H1 (cell line): Measurements from ENCODE around the gene MEGF9. TPM values are rescaled to one million over a fixed set of nuclear protein-coding genes. Genes with fewer than 3 reads are reported as not detected.

Experiments used
- CTCF ChIA-PET: fragments of 300-600 bp; sonication (Branson Sonifier 250); formaldehyde crosslinking; loops from one replicate; lab custom pipeline; 2021; ENCODE audit not compliant: partially characterized antibody; lab: Charles Lee
- POLR2A ChIA-PET: fragments of 300-600 bp; sonication (Branson Sonifier 250); formaldehyde crosslinking; loops from one replicate; lab custom pipeline; 2021; ENCODE audit warnings: inconsistent platforms; ENCODE audit not compliant: partially characterized antibody; lab: Charles Lee
- DNase-seq, 2 experiments: peaks; one replicate each; pipeline versions ENCODE4 v3.0.0 to v3.0.0-alpha.2; 2010 to 2022; ENCODE audit warnings: low spot score in 2 of 2, low read depth in 1 of 2, mixed read lengths in 1 of 2
- FAIRE-seq: peaks from 2 replicates; lab custom pipeline; 2011; peaks lifted over from hg19 to GRCh38; lab: Jason Lieb, UNC
- H2AFZ ChIP-seq: 2 replicates; pipeline ENCODE4 v1.8.1; 2012; ENCODE audit warnings: low read length, inconsistent platforms
- H2AK5ac ChIP-seq: 2 replicates; pipeline ENCODE4 v1.6.1; 2013; ENCODE audit warnings: low read depth, low read length
- H2BK120ac ChIP-seq: replicated peaks from 2 replicates; pipeline ENCODE3; 2013; ENCODE audit warnings: low read depth, low read length, inconsistent platforms
- H2BK12ac ChIP-seq: 2 replicates; pipeline ENCODE4 v1.6.1; 2013; ENCODE audit warnings: low read depth, low read length
- H2BK15ac ChIP-seq: 2 replicates; pipeline ENCODE4 v1.6.1; 2013; ENCODE audit warnings: low read length
- H2BK20ac ChIP-seq: 2 replicates; pipeline ENCODE4 v1.6.1; 2013; ENCODE audit warnings: low read length
- H2BK5ac ChIP-seq: 2 replicates; pipeline ENCODE4 v1.6.1; 2013; ENCODE audit warnings: low read depth, low read length
- H3K14ac ChIP-seq: 2 replicates; pipeline ENCODE4 v1.6.1; 2013; ENCODE audit warnings: inconsistent platforms; ENCODE audit not compliant: insufficient read length
- H3K18ac ChIP-seq: 2 replicates; pipeline ENCODE4 v1.6.1; 2013; ENCODE audit warnings: low read length; ENCODE audit errors: extremely low read depth
- H3K23ac ChIP-seq: 2 replicates; pipeline ENCODE4 v1.6.1; 2013; ENCODE audit warnings: inconsistent platforms; ENCODE audit not compliant: insufficient read length
- H3K23me2 ChIP-seq: 2 replicates; pipeline ENCODE4 v1.6.1; 2013; ENCODE audit warnings: low read depth, low read length
- H3K27ac ChIP-seq: 2 replicates; pipeline ENCODE4 v1.6.1; 2011; ENCODE audit warnings: low read depth, low read length, inconsistent platforms
- H3K27me3 ChIP-seq, 4 experiments: replicated peaks in 1 of 4; 1 replicate in 1 of 4; 2 replicates in 3 of 4; pipeline versions ENCODE4 v1.6.1 to v1.8.1; 2011 to 2013; ENCODE audit warnings: low read length in 3 of 4, mild to moderate bottlenecking in 3 of 4, inconsistent platforms in 2 of 4, mixed read lengths in 2 of 4, moderate library complexity in 1 of 4; ENCODE audit not compliant: control insufficient read depth in 3 of 4, insufficient read depth in 3 of 4; ENCODE audit errors: extremely low read depth in 1 of 4
- H3K36me3 ChIP-seq, 4 experiments: 2 replicates each; pipeline versions ENCODE4 v1.6.1 to v1.8.1; 2011 to 2013; ENCODE audit warnings: mild to moderate bottlenecking in 4 of 4, low read length in 3 of 4, moderate library complexity in 2 of 4, control low read depth in 1 of 4, inconsistent platforms in 1 of 4; ENCODE audit not compliant: insufficient read depth in 4 of 4, control insufficient read depth in 2 of 4
- H3K4ac ChIP-seq: replicated peaks from 2 replicates; pipeline ENCODE3; 2013; ENCODE audit warnings: low read length, low read depth, mixed read lengths, inconsistent platforms; ENCODE audit not compliant: insufficient read length
- H3K4me1 ChIP-seq, 4 experiments: replicated peaks in 1 of 4; 1 replicate in 1 of 4; 2 replicates in 3 of 4; pipeline versions ENCODE4 v1.6.1 to v1.8.1; 2011 to 2013; ENCODE audit warnings: low read length in 3 of 4, inconsistent platforms in 2 of 4, mixed read lengths in 1 of 4; ENCODE audit not compliant: insufficient read depth in 4 of 4, control insufficient read depth in 3 of 4
- H3K4me2 ChIP-seq, 2 experiments: 2 replicates each; pipeline versions ENCODE4 v1.6.1 to v1.8.1; 2011 to 2013; ENCODE audit warnings: low read depth in 2 of 2, low read length in 2 of 2, control low read depth in 1 of 2, inconsistent platforms in 1 of 2, mild to moderate bottlenecking in 1 of 2; ENCODE audit not compliant: insufficient read depth in 1 of 2
- H3K4me3 ChIP-seq, 4 experiments: fragments of 200-600, 300-600 bp in 1 of 4; sonication (generic), shearing (Covaris generic), sonication (Bioruptor Twin) in 1 of 4; 2 replicates each; pipeline versions ENCODE4 v1.5.1 to v1.8.1; 2011 to 2016; ENCODE audit warnings: low read length in 4 of 4, low read depth in 3 of 4, control low read depth in 2 of 4, inconsistent platforms in 2 of 4, mild to moderate bottlenecking in 2 of 4, mixed read lengths in 1 of 4, moderate library complexity in 1 of 4; ENCODE audit not compliant: insufficient read depth in 2 of 4; ENCODE audit errors: extremely low read depth in 1 of 4
- H3K56ac ChIP-seq: replicated peaks from 2 replicates; pipeline ENCODE3; 2013; ENCODE audit warnings: low read depth, mild to moderate bottlenecking, mixed read lengths, low read length, inconsistent platforms; ENCODE audit not compliant: insufficient read length
- H3K79me1 ChIP-seq: 2 replicates; pipeline ENCODE4 v1.6.1; 2013; ENCODE audit warnings: low read depth, low read length, control low read depth
- H3K79me2 ChIP-seq, 2 experiments: 2 replicates each; pipeline versions ENCODE4 v1.6.1 to v1.8.1; 2012 to 2013; ENCODE audit warnings: low read length in 2 of 2, mild to moderate bottlenecking in 2 of 2, inconsistent platforms in 1 of 2; ENCODE audit not compliant: insufficient read depth in 2 of 2, control insufficient read depth in 1 of 2
- H3K9ac ChIP-seq, 4 experiments: replicated peaks in 1 of 4; 1 replicate in 1 of 4; 2 replicates in 3 of 4; pipeline versions ENCODE4 v1.6.1 to v1.8.1; 2011 to 2013; ENCODE audit warnings: low read depth in 3 of 4, low read length in 3 of 4, control low read depth in 2 of 4, mild to moderate bottlenecking in 2 of 4, moderate library complexity in 2 of 4, inconsistent platforms in 1 of 4; ENCODE audit errors: extremely low read depth in 1 of 4
- H3K9me3 ChIP-seq, 2 experiments: 2 replicates each; pipeline versions ENCODE4 v1.6.1 to v1.8.1; 2012 to 2013; ENCODE audit warnings: mild to moderate bottlenecking in 2 of 2, moderate library complexity in 2 of 2, control low read depth in 1 of 2, inconsistent platforms in 1 of 2, low read depth in 1 of 2, low read length in 1 of 2, mixed read lengths in 1 of 2; ENCODE audit not compliant: insufficient read depth in 2 of 2
- H4K20me1 ChIP-seq, 2 experiments: replicated peaks in 1 of 2; 2 replicates each; pipeline versions ENCODE3 to v1.8.1; 2011 to 2013; ENCODE audit warnings: inconsistent platforms in 2 of 2, low read length in 2 of 2, mild to moderate bottlenecking in 1 of 2; ENCODE audit not compliant: insufficient read depth in 2 of 2, control insufficient read depth in 1 of 2
- H4K5ac ChIP-seq: 2 replicates; pipeline ENCODE4 v1.6.1; 2013; ENCODE audit warnings: low read length, low read depth, mixed read lengths, inconsistent platforms; ENCODE audit not compliant: insufficient read length
- H4K8ac ChIP-seq: 2 replicates; pipeline ENCODE4 v1.8.0; 2013; ENCODE audit warnings: mild to moderate bottlenecking, moderate library complexity, low read length, inconsistent platforms; ENCODE audit not compliant: insufficient read depth; ENCODE audit errors: extremely low read depth
- H4K91ac ChIP-seq: replicated peaks from 2 replicates; pipeline ENCODE3; 2013; ENCODE audit warnings: low read length, mixed read lengths, inconsistent platforms; ENCODE audit not compliant: insufficient read length
- ATF2 ChIP-seq: IDR thresholded peaks from 2 replicates; pipeline ENCODE4 v1.6.1; 2012; ENCODE audit warnings: low read length, inconsistent platforms
- BACH1 ChIP-seq: IDR thresholded peaks from 2 replicates; pipeline ENCODE4 v1.6.1; 2012; ENCODE audit warnings: low read length, improper control_type of control experiment
- HDAC2 ChIP-seq, 2 experiments: fragments of 300-600 bp in 1 of 2; sonication (generic) in 1 of 2; IDR thresholded peaks; 2 replicates each; pipeline ENCODE4 v1.6.1; 2011 to 2012; ENCODE audit warnings: low read depth in 2 of 2, low read length in 2 of 2, mild to moderate bottlenecking in 2 of 2, moderate library complexity in 2 of 2, borderline replicate concordance in 1 of 2, inconsistent platforms in 1 of 2
- HDAC6 ChIP-seq: IDR thresholded peaks from one replicate; pipeline ENCODE4 v1.7.1; 2012; ENCODE audit warnings: low read depth, mild to moderate bottlenecking, inconsistent platforms, low read length, moderate library complexity
- KDM4A ChIP-seq: IDR thresholded peaks from one replicate; pipeline ENCODE4 v1.7.1; 2012; ENCODE audit warnings: low read depth, mild to moderate bottlenecking, moderate library complexity, low read length, inconsistent platforms; ENCODE audit not compliant: severe bottlenecking
- POU5F1 ChIP-seq: IDR thresholded peaks from 2 replicates; pipeline ENCODE4 v1.6.1; 2011; ENCODE audit warnings: low read depth, mild to moderate bottlenecking, low read length, moderate library complexity
- SIRT6 ChIP-seq: IDR thresholded peaks from one replicate; pipeline ENCODE4 v1.7.1; 2012; ENCODE audit warnings: low read length, inconsistent platforms
- TEAD4 ChIP-seq: IDR thresholded peaks from 2 replicates; pipeline ENCODE4 v1.6.1; 2012; ENCODE audit warnings: low read depth, low read length, inconsistent platforms, mixed read lengths
- WGBS, 2 experiments: shearing (Covaris generic) in 1 of 2; methylation state at CpG; one replicate each; pipeline versions ENCODE4 v1.1.6 to v1.1.7; 2013 to 2015; ENCODE audit warnings: low lambda C conversion rate in 2 of 2, mixed read lengths in 2 of 2, inconsistent platforms in 1 of 2, low coverage in 1 of 2, missing lambda C conversion rate in 1 of 2; ENCODE audit not compliant: insufficient replicate concordance in 2 of 2, insufficient coverage in 1 of 2, insufficient read length in 1 of 2; ENCODE audit errors: extremely low coverage in 1 of 2, missing lambda C conversion rate in 1 of 2; 5-methylcytosine and 5-hydroxymethylcytosine counted together
- polyA plus RNA-seq, 7 experiments: library from polyadenylated mRNA; depleted of rRNA in 3 of 7; stranded (reverse) in 5 of 7; unstranded in 2 of 7; fragments of >200 nt in 5 of 7; fragments of 200-250 nt in 2 of 7; gene quantifications; 1 replicate in 5 of 7; 2 replicates in 1 of 7; 4 replicates in 1 of 7; pipeline versions ENCODE4 v1.2.1 to v1.2.3, GENCODE V29; 2011 to 2013; ENCODE audit warnings: missing spikeins in 2 of 7, mixed read lengths in 2 of 7
- total RNA-seq: library from RNA; stranded (reverse); fragmentation: NEBNext Ultra II Directional; extraction: Animal tissue kit (Norgen Biotek cat#: 25700); gene quantifications from 2 replicates; pipeline ENCODE4 v1.2.1, GENCODE V29; 2021

Gene MEGF9
- total and polyA plus RNA-seq, 2 of the 8 experiments (the other 6 are each of a cell fraction or from before 2014, with no cell fraction given), result 0.45 to 1.8 TPM

DNA sequence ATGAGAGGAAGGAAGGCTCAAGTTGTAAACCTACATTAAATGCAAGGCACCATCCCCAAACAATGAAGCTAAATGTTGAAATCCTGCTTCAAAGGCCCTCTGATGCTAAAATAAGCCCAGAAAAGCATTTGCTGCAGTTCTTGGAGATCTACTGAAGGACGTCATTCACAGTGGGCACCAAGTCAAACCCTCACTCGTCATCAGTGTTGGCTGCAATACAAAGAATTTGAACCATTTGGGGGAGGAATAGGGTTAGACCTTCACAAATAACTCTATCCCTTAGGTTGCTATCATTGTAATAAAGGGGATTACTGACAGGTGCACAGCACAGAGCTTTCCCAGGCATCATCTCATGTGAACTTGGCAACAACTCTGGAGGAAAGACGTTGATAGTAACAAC, 9.3 kb upstream of the MEGF9 start:
- H2AFZ ChIP-seq, result no peak overlapping the region
- CTCF ChIA-PET, result interaction anchor here (1.0 to 1.3 kb wide), 2 partner anchors 8 to 11 kb away, joined by 3 to 4 read pairs; no protein-coding TSS in a partner anchor
- POLR2A ChIA-PET, result interaction anchor here (2.3 kb wide), 1 partner anchor 9 kb away, joined by 5 read pairs; the partner anchor contains the start of gene MEGF9
- TF ChIP-seq POU5F1 (no peak), BACH1 (no peak), ATF2 (no peak), KDM4A (no peak), HDAC6 (no peak), HDAC2 (IDR thresholded peaks at IDR 0.05; ENCODE audit: borderline replicate concordance in 1 of 2, low read depth in 2 of 2, low read length in 2 of 2) (no peak), TEAD4 (no peak), SIRT6 (no peak)

More for the DNA sequence above, 9.3 kb upstream of the MEGF9 start:
- Histone ChIP-seq H3K4me3 (no peak overlapping the region), H2BK5ac (no peak overlapping the region), H3K18ac (no peak overlapping the region), H4K8ac (no peak overlapping the region), H3K14ac (no peak overlapping the region), H2BK120ac (no peak overlapping the region), H3K79me2 (no peaks in the 10 kb centered on the region), H3K79me1 (no peaks in the 10 kb centered on the region), H3K9me3 (no peaks in the 10 kb centered on the region), H3K4me1 (no peaks in the 10 kb centered on the region), H2BK15ac (no peak overlapping the region), H3K36me3 (no peaks in the 10 kb centered on the region), H3K23me2 (no peaks in the 10 kb centered on the region; the same call in 1 of the 2 replicates), H4K5ac (no peak overlapping the region), H3K27me3 (no peaks in the 10 kb centered on the region), H4K91ac (no peak overlapping the region), H3K4ac (no peak overlapping the region), H2BK12ac (no peak overlapping the region), H4K20me1 (no peaks in the 10 kb centered on the region), H2BK20ac (no peak overlapping the region), H3K27ac (no peak overlapping the region), H3K23ac (no peak overlapping the region), H3K9ac (no peak overlapping the region), H3K4me2 (no peak overlapping the region), H2AK5ac (no peak overlapping the region), H3K56ac (no peak overlapping the region)
- no peak for FAIRE-seq
- no peak for DNase-seq
- WGBS, 2 experiments, result 90% methylated on average over 3 of the region's 3 CpGs; no CpG with 5 or more reads in 1 of the 2 experiments
